ENCODE data around the gene TOGARAM1. TPM values are rescaled to one million over a fixed set of nuclear protein-coding genes. Genes with fewer than 3 reads are reported as not detected.

Gene TOGARAM1
- total and polyA plus RNA-seq, 8 donors: 3.4 to 13.3 (median 7.2) TPM

- Histone ChIP-seq H3K9me3 (no peaks in the 10 kb centered on the region), H3K4me3 (no peak overlapping the region), H3K36me3 (peaks cover 0 to 6% (median 0%) of the 10 kb centered on the region in 3 donors), H3K27ac (no peak overlapping the region), H3K27me3 (no peaks in the 10 kb centered on the region), H3K4me1 (no peaks in the 10 kb centered on the region)
- intact Hi-C loops (cut with DNase I): no loop called here
- ATAC-seq: no peak
- 92 to 96% methylated on average over 5 of the region's 5 CpGs for WGBS, 2 donors
- no peak for DNase-seq
- no peak for FAIRE-seq
- TF ChIP-seq, protein P1, sequence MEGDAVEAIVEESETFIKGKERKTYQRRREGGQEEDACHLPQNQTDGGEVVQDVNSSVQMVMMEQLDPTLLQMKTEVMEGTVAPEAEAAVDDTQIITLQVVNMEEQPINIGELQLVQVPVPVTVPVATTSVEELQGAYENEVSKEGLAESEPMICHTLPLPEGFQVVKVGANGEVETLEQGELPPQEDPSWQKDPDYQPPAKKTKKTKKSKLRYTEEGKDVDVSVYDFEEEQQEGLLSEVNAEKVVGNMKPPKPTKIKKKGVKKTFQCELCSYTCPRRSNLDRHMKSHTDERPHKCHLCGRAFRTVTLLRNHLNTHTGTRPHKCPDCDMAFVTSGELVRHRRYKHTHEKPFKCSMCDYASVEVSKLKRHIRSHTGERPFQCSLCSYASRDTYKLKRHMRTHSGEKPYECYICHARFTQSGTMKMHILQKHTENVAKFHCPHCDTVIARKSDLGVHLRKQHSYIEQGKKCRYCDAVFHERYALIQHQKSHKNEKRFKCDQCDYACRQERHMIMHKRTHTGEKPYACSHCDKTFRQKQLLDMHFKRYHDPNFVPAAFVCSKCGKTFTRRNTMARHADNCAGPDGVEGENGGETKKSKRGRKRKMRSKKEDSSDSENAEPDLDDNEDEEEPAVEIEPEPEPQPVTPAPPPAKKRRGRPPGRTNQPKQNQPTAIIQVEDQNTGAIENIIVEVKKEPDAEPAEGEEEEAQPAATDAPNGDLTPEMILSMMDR (IDR thresholded peaks at IDR 0.05): no peak
Observed at GRCh38 chr14:45038865-45039264, 76.9 kb downstream of the TOGARAM1 start.

- no peak overlapping the region for H3K4me3 ChIP-seq
- DNase-seq (no peak), FAIRE-seq (no peak), ATAC-seq (no peak)
- H3K27ac ChIP-seq: no peak overlapping the region
- H3K27me3 ChIP-seq: no peaks in the 10 kb centered on the region
- WGBS, 2 donors: 98 to 100% methylated on average over 2 of the region's 2 CpGs
- intact Hi-C loops (cut with DNase I): no loop called here
- H3K4me1 ChIP-seq: peaks cover 0 to 1% (median 0%) of the 10 kb centered on the region in 3 donors
- H3K9me3 ChIP-seq: no peaks in the 10 kb centered on the region
- peaks cover 0 to under 1% (median 0%) of the 10 kb centered on the region in 3 donors for H3K36me3 ChIP-seq
- TF ChIP-seq, protein P1 (IDR thresholded peaks at IDR 0.05): no peak
Observed at GRCh38 chr14:45039390-45039789, 77.4 kb downstream of the TOGARAM1 start.

DNA sequence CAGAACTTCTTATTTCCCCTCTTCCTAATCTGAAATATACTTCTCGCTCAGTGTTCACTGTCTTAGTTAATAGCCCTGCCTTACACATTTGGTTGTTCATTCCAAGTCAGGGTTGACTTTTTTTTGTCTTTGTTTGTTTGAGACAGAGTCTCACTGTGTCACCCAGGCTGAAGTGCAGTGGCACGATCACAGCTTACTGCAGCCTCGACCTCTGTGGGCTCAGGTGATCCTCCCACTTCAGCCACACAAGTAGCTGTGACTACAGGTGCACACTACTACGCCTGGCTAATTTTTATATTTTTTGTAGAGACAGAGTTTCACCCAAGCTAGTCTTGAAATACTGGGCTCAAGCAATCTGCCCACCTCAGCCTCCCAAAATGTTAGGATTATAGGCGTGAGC, 79.7 kb downstream of the TOGARAM1 start:
- H3K27ac ChIP-seq: no peak overlapping the region
- no peaks in the 10 kb centered on the region for H3K27me3 ChIP-seq
- no peak overlapping the region for H3K4me3 ChIP-seq
- 95 to 96% methylated on average over 5 of the region's 5 CpGs for WGBS, 2 donors
- H3K9me3 ChIP-seq: no peaks in the 10 kb centered on the region
- intact Hi-C loops (cut with DNase I): no loop called here
- H3K4me1 ChIP-seq: peaks cover 0 to 4% (median 0%) of the 10 kb centered on the region in 3 donors
- ATAC-seq (no peak), FAIRE-seq (no peak), DNase-seq (no peak)
- peaks cover 0 to 10% (median 5%) of the 10 kb centered on the region in 3 donors for H3K36me3 ChIP-seq
- TF ChIP-seq, protein P1 (IDR thresholded peaks at IDR 0.05): no peak

DNA sequence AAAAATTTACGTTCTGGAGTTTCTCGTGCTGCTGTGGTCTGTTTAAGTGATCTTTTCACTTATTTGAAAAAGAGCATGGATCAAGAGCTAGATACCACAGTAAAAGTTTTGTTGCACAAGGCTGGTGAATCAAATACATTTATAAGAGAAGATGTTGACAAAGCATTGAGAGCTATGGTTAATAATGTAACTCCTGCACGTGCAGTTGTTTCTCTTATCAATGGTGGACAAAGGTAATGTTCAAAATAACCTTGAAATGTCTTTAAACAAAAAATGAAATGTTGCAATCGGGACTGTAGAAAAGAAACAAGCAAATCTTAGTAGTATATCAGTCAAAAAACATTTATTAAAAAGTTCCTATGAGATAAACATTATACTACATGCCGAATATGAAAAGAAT, 82.6 kb downstream of the TOGARAM1 start:
- FAIRE-seq (no peak), ATAC-seq (no peak), DNase-seq (no peak)
- Histone ChIP-seq H3K36me3 (peaks cover 0 to 17% (median 7%) of the 10 kb centered on the region in 3 donors), H3K27me3 (no peaks in the 10 kb centered on the region), H3K4me3 (no peak overlapping the region), H3K4me1 (peaks cover 0 to 4% (median 0%) of the 10 kb centered on the region in 3 donors), H3K9me3 (no peaks in the 10 kb centered on the region), H3K27ac (no peak overlapping the region)
- 46 to 49% methylated on average over 5 of the region's 5 CpGs for WGBS, 2 donors
- TF ChIP-seq, protein P1 (IDR thresholded peaks at IDR 0.05): no peak
- intact Hi-C loops (cut with DNase I): no loop called here

- H3K27me3 ChIP-seq: no peaks in the 10 kb centered on the region
- TF ChIP-seq, protein P1 (IDR thresholded peaks at IDR 0.05): no peak
- WGBS, 2 donors: 97 to 100% methylated on average over 2 of the region's 2 CpGs
- H3K36me3 ChIP-seq: peaks cover 0 to 27% (median 7%) of the 10 kb centered on the region in 3 donors
- H3K27ac ChIP-seq: no peak overlapping the region
- intact Hi-C loops (cut with DNase I): no loop called here
- no peak for FAIRE-seq
- no peak overlapping the region for H3K4me3 ChIP-seq
- ATAC-seq: no peak
- H3K9me3 ChIP-seq: no peaks in the 10 kb centered on the region
- peaks cover 0 to 4% (median 0%) of the 10 kb centered on the region in 3 donors for H3K4me1 ChIP-seq
- DNase-seq: no peak
Observed at GRCh38 chr14:45048385-45048784, 86.4 kb downstream of the TOGARAM1 start.

Data from pancreas (tissue), 10 donors.